ENCODE measurements around the gene FEV.

DNA sequence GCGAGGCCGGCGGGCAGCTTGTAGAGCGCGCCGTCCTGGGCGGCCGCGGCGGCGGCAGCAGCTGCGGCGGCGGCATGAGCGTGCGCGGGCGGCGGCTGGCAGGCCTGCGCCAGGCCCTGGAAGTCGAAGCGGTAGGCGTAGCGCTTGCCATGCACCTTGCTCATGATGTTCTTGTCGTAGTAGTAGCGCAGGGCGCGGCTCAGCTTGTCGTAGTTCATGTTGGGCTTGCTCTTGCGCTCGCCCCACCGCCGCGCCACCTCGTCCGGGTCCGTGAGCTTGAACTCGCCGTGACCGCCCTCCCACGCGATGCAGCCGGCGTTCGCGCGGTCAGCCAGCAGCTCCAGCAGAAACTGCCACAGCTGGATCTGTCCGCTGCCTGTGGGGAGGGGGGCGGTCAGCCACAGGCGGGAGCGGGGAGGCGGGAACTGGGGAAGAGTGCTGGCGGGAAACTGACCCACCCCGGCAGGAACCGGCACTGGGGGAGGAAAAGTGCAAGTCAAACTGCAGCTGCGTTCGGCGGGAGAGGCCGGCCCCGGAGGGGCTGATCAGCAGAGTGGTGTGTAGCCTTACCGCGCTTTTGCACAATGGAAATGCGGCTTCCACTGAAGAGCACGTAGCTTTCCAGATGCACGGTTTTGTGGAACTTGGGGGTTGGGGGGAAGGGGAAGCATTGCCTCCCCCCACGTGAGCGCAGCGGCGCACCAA is 3.0 kb downstream of the FEV start:
- TF ChIP-seq, protein P1, sequence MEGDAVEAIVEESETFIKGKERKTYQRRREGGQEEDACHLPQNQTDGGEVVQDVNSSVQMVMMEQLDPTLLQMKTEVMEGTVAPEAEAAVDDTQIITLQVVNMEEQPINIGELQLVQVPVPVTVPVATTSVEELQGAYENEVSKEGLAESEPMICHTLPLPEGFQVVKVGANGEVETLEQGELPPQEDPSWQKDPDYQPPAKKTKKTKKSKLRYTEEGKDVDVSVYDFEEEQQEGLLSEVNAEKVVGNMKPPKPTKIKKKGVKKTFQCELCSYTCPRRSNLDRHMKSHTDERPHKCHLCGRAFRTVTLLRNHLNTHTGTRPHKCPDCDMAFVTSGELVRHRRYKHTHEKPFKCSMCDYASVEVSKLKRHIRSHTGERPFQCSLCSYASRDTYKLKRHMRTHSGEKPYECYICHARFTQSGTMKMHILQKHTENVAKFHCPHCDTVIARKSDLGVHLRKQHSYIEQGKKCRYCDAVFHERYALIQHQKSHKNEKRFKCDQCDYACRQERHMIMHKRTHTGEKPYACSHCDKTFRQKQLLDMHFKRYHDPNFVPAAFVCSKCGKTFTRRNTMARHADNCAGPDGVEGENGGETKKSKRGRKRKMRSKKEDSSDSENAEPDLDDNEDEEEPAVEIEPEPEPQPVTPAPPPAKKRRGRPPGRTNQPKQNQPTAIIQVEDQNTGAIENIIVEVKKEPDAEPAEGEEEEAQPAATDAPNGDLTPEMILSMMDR (conservative IDR thresholded peaks at IDR 0.05 in 1 of 2, IDR thresholded peaks at IDR 0.05 in 1 of 2; ENCODE audit: extremely low read depth in 1 of 2, insufficient read depth in 1 of 2, low read depth in 1 of 2, low read length in 2 of 2): no peak
- TF ChIP-seq EZH2 (IDR thresholded peaks at IDR 0.05; ENCODE audit: borderline replicate concordance, low read length): peak; percentile 72
